Measurements from ENCODE around the gene CENPB. TPM values are rescaled to one million over a fixed set of nuclear protein-coding genes. Genes with fewer than 3 reads are reported as not detected.
A peak's percentile ranks its signal among the peaks of the same experiment; 100 is the strongest.

Gene CENPB
- total RNA-seq, 1 donor from 2014 or later, result 76.2 TPM

DNA sequence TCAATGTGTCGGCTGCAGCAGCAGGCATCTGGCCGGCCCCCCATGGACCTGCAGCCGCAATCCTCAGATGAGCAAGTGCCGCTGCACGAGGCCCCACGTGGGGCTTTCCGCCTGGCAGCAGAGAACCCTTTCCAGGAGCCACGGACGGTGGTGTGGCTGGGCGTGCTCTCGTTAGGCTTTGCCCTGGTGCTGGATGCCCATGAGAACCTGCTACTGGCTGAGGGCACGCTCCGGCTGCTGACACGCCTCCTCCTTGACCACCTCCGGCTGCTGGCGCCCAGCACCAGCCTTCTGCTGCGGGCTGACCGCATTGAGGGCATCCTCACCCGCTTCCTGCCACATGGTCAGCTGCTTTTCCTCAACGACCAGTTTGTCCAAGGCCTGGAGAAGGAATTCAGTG, 37.3 kb upstream of the CENPB start:
- no peak overlapping the region for H3K4me3 ChIP-seq
- ATAC-seq, result no peak
- H3K36me3 ChIP-seq, result peaks cover 60% of the 10 kb centered on the region
- no peaks in the 10 kb centered on the region for H3K27me3 ChIP-seq (ENCODE audit: low read depth)
- intact Hi-C loops (cut with DNase I), result no loop called here
- H3K27ac ChIP-seq, result no peak overlapping the region
- no peaks in the 10 kb centered on the region for H3K9me3 ChIP-seq
- TF ChIP-seq, protein P1, sequence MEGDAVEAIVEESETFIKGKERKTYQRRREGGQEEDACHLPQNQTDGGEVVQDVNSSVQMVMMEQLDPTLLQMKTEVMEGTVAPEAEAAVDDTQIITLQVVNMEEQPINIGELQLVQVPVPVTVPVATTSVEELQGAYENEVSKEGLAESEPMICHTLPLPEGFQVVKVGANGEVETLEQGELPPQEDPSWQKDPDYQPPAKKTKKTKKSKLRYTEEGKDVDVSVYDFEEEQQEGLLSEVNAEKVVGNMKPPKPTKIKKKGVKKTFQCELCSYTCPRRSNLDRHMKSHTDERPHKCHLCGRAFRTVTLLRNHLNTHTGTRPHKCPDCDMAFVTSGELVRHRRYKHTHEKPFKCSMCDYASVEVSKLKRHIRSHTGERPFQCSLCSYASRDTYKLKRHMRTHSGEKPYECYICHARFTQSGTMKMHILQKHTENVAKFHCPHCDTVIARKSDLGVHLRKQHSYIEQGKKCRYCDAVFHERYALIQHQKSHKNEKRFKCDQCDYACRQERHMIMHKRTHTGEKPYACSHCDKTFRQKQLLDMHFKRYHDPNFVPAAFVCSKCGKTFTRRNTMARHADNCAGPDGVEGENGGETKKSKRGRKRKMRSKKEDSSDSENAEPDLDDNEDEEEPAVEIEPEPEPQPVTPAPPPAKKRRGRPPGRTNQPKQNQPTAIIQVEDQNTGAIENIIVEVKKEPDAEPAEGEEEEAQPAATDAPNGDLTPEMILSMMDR (IDR thresholded peaks at IDR 0.05), result no peak
- H3K4me1 ChIP-seq, result peaks cover 17% of the 10 kb centered on the region
- no peak for DNase-seq

DNA sequence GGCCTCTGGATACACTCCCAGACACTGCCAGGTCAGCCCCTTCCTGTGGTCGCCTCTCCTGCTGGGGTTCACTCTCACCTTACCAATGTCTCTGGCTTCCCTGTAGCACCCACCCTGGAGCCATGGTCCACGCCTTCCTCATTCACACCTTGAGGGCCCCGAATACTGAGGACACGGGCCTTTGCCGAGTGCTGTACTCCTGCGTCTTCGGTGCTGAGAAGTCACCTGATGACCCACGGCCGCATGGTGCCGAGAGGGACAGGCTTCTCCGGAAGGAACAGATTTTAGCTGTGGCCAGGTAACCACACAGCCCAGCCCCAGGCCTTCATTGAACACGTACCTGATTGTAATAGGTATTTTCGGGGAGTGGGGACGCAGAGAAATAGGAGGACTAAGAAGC, 35.5 kb upstream of the CENPB start:
- TF ChIP-seq, protein P1 (IDR thresholded peaks at IDR 0.05), result no peak
- intact Hi-C loops (cut with DNase I), result no loop called here
- peaks cover 48% of the 10 kb centered on the region for H3K36me3 ChIP-seq

DNA sequence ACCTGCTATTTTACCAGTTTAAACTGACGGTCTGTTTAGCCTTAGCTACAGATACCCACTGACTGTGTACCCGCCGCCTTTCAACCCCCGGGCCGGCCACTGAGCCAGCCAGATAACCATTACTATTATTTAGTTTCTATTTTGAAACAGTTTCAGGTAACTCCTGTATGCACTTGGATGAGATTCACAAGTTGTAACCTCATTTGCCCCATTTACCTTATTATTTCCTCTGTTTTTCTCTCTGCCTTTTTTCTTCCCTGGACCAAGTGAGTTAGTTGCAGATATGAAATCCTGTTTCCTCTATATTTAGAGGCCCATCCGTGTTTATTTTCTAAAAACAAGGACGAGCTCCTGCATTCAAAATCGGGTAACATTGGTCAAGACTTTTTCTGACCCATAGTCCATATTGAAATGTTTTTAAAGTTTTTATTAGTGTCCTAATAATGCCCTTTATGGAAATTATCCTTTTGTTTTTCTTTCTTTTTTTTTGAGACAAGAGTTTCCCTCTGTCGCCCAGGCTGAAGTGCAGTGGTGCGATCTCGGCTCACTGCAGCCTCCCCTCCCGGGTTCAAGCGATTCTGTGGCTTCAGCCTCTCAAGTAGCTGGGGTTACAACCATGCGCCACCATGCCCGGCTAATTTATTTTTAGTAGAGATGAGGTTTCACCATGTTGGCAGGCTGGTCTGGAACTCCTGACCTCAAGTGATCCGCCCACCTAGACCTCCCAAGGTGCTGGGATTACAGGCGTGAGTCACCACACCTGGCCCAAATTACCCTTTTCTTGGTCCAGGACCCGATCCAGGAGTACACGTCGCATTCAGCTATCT, 34.6 kb upstream of the CENPB start:
- DNase-seq (no peak), ATAC-seq (no peak)
- intact Hi-C loops (cut with DNase I), result no loop called here

More for the DNA sequence above, 35.5 kb upstream of the CENPB start:
- ATAC-seq, result no peak
- Histone ChIP-seq H3K9me3 (no peaks in the 10 kb centered on the region), H3K4me1 (peaks cover 27% of the 10 kb centered on the region), H3K4me3 (no peak overlapping the region), H3K27me3 (ENCODE audit: low read depth) (no peaks in the 10 kb centered on the region), H3K27ac (no peak overlapping the region)
- no peak for DNase-seq

DNA sequence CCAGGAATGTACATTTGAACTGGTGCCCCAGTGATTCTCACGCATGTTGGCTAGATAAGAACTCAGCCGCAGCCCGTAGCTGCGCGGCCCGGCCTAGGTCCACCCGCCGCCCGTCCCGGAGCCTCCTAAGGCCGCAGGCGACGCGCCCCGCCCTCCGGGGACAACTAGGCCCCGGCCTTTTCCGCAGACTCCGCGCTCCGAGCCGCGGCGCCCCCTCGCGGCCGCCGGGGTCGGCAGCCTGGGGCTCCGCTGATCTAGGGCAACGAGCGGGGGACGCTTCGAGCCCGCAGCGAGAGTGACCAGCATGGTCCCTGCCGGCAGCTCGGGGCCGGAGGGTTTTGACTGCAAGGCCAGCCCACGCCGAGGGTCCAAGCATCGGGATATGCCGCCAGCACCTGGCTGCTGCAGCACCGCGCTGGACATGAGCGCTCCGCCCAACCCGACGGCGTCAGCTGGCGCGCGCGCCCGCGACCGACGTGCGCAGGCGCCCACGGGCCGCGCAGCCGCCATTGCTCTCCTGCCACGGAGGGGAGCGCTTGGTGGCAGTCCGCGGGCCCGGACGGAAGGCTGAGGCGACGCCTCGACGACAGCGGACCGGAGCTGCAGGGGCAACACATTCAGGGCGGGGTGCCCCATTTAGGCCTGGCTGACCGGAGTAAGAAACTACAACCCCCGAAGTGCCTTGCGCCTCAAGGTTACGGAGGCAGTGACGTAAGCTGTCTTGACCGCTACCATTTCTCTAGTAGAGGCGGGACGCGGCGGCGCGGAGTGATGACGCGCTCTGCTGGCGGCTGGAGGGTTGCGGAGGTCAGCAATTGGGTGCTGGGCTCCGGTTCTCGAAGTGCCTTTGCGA, 33.7 kb upstream of the CENPB start, which contains the start of gene AP5S1:
AP5S1 (plus strand) TSS at position 500 of the 853 bp plus-strand sequence. CDS start 1,571 bp downstream, outside the sequence.
- peak within 1 kb of the TSS; percentile 78 for H3K4me3 ChIP-seq
- H3K36me3 ChIP-seq, result peaks cover 35% of the 10 kb centered on the region
- peak; percentile 99 for DNase-seq
- intact Hi-C loops (cut with DNase I), result no loop called here
- H3K4me1 ChIP-seq, result peaks cover 27% of the 10 kb centered on the region
- H3K27ac ChIP-seq, result peak within 1 kb of the TSS; percentile 98
- TF ChIP-seq, protein P1 (IDR thresholded peaks at IDR 0.05), result peak; percentile 100
- H3K27me3 ChIP-seq (ENCODE audit: low read depth), result no peaks in the 10 kb centered on the region
- no peaks in the 10 kb centered on the region for H3K9me3 ChIP-seq
- peak; percentile 94 to 97 for ATAC-seq

More for the DNA sequence above, 34.6 kb upstream of the CENPB start:
- Histone ChIP-seq H3K27ac (peak overlapping the region; percentile 98), H3K9me3 (no peaks in the 10 kb centered on the region), H3K27me3 (ENCODE audit: low read depth) (no peaks in the 10 kb centered on the region), H3K4me1 (peaks cover 27% of the 10 kb centered on the region), H3K4me3 (peak overlapping the region; percentile 78), H3K36me3 (peaks cover 44% of the 10 kb centered on the region)
- TF ChIP-seq, protein P1 (IDR thresholded peaks at IDR 0.05), result no peak

DNA sequence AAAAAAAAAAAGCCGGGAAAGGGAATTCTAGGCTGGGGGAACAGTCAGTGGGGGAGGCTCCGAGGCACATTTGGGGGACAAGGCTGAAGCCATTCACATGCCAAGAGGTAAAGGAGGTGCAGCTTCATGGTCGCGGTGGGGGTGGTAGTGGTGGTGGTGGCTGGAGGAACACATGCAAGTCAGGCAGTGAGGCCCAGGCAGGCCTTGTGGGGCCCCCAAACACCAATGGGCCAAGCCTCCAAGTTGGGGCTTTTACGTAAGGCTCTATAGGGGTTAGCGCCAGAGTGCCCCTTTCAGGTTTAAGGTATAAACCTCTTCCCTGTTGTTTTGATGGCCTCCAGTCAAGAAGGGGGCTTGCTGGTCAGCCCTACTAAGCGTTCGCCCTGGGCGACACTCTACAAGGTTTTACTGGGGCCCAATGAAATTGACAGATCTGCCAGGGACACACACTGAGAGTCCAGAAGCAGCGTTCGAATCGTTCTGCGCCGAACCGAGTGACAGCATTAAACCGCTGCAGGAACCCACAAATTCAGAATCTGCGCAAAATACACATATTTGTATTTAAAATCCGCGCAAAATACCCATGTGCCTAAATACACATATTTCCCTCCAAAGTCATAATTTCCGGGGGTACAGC, 33.0 kb upstream of the CENPB start:
- intact Hi-C loops (cut with DNase I), result no loop called here
- ATAC-seq, result no peak

More for the DNA sequence above, 33.0 kb upstream of the CENPB start:
- peak; percentile 50 for DNase-seq
- H3K27me3 ChIP-seq (ENCODE audit: low read depth), result no peaks in the 10 kb centered on the region
- peak overlapping the region; percentile 78 for H3K4me3 ChIP-seq
- peaks cover 28% of the 10 kb centered on the region for H3K36me3 ChIP-seq
- TF ChIP-seq, protein P1 (IDR thresholded peaks at IDR 0.05), result no peak
- H3K9me3 ChIP-seq, result no peaks in the 10 kb centered on the region
- peak overlapping the region; percentile 98 for H3K27ac ChIP-seq
- peaks cover 27% of the 10 kb centered on the region for H3K4me1 ChIP-seq

All from lower lobe of right lung (tissue), 2 donors.